Measurements from ENCODE around the gene SIPA1L3.
"Not testable (repeated sequence)": the region's sequence is repeated elsewhere in the genome, so short reads cannot be mapped to it uniquely, and the experiment has no call there.

Gene SIPA1L3

DNA sequence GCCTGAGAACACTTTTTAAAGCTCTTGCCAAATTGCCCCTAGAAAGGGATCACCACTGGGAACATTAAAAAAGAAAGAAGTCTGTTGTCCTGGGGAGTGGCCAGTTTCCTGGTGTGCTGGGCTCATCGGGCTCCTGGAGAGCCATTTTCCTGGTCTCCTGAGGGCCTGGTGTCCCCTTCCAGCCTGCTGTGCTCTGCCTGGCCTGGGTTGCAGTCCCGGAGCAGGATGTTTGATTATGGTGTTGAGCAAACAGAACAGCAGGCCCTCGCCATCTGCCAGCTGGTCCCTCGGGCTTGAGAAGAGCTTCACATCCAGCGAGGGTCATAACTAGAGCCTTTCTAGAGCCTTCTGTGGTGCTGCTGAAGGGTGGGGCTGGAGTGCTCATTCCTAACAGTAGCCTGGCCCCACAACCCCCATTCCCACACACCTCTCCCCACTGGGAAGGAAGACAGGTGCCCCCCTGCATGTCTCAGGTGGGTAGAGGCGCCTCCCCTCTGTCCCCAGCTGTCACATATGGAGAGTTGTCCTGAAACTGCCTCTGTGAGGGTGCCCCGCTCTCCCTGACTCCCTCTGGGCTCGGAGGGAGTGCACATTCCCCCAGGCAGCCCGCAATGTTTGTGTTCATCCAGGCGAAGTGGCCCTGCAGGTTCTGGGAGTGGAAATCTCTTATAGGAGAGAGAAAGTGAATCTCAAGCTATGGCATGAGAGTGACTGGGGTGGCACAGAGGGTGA is 151.1 kb downstream of the SIPA1L3 start:
- H3K4me3 ChIP-seq (ENCODE audit: low read length) = no peak overlapping the region

DNA sequence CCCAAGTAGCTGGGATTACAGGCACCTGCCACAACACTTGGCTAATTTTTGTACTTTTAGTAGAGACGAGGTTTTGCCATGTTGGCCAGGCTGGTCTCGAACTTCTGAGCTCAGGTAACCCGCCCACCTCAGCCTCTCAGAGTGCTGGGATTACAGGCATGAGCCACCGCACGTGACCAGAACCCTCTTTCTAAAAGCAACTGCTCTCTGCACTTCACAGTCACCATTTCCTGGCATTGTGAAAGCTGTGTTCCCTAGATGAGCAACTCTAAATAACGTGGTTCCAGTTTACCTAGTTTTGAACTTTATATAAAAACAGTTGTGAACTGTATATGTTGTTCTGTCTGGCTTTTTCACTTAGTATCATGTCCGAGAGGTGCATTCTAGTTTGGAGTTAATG is 152.9 kb downstream of the SIPA1L3 start:
- no peak overlapping the region for H3K9ac ChIP-seq (ENCODE audit: low read depth, low read length)
- no peaks in the 10 kb centered on the region for H3K9me3 ChIP-seq (ENCODE audit: insufficient read depth, low read depth, low read length)
- H3K4me3 ChIP-seq (ENCODE audit: low read length) = no peak overlapping the region
- H3K4me1 ChIP-seq (ENCODE audit: insufficient read depth, low read length) = peaks cover 15% of the 10 kb centered on the region; the same call in 1 of the 2 replicates
- no peaks in the 10 kb centered on the region for H3K36me3 ChIP-seq (ENCODE audit: insufficient read depth, low read depth, low read length)
- H3K27me3 ChIP-seq (ENCODE audit: insufficient read depth, low read length) = no peaks in the 10 kb centered on the region
- no peak overlapping the region for H3K27ac ChIP-seq (ENCODE audit: low read length)

More for the DNA sequence above, 151.1 kb downstream of the SIPA1L3 start:
- H3K27ac ChIP-seq (ENCODE audit: low read length) = no peak overlapping the region
- H3K9me3 ChIP-seq (ENCODE audit: insufficient read depth, low read depth, low read length) = no peaks in the 10 kb centered on the region
- no peaks in the 10 kb centered on the region for H3K27me3 ChIP-seq (ENCODE audit: insufficient read depth, low read length)
- H3K36me3 ChIP-seq (ENCODE audit: insufficient read depth, low read depth, low read length) = no peaks in the 10 kb centered on the region
- H3K9ac ChIP-seq (ENCODE audit: low read depth, low read length) = 0 out of 2 replicates have a peak overlapping the region, but pooled peaks have one; percentile 22
- H3K4me1 ChIP-seq (ENCODE audit: insufficient read depth, low read length) = peaks cover 20% of the 10 kb centered on the region; the same call in 1 of the 2 replicates

DNA sequence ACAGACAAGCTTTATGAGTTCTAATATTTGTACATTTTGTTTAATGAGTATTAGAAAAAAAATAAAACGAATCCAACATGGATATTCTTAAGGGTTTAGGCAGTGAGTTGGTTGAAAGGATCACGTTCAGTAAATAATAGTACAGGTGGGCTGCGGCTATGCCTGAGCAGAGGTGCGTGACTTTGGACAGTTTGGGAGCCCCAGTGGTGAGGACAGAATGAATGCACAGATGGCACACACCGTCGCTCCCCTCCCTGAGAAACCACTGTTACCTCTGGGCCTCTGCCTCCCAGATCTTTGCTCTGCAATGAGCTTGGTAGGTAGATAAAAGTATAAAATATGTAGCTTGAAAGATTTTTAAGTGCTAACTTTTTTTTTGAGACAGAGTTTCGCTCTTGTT is 153.3 kb downstream of the SIPA1L3 start:
- Histone ChIP-seq H3K9me3 (ENCODE audit: insufficient read depth, low read depth, low read length) (no peaks in the 10 kb centered on the region), H3K27ac (ENCODE audit: low read length) (no peak overlapping the region), H3K36me3 (ENCODE audit: insufficient read depth, low read depth, low read length) (no peaks in the 10 kb centered on the region), H3K27me3 (ENCODE audit: insufficient read depth, low read length) (no peaks in the 10 kb centered on the region), H3K9ac (ENCODE audit: low read depth, low read length) (no peak overlapping the region), H3K4me1 (ENCODE audit: insufficient read depth, low read length) (peaks cover 11% of the 10 kb centered on the region; the same call in 1 of the 2 replicates), H3K4me3 (ENCODE audit: low read length) (no peak overlapping the region)

DNA sequence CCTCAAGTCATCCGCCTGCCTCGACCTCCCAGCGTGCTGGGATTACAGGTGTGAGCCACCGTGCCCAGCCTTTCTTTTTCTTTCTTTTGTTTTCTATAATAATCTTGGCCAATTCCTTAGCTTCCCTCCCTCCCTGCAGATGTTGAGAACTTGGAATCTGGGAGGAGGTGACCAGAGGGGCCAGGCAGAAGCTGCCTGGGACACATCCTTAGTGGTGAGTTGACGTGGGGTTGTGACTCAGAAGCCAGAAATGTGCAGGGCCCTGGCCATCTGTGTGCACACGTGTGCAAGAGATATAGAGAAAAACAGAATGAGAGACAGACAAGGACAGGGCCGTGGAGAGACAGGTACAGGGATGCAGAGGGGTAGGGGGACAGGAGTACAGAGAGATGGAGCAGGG is 154.3 kb downstream of the SIPA1L3 start:
- Histone ChIP-seq H3K4me1 (ENCODE audit: insufficient read depth, low read length) (peaks cover 1% of the 10 kb centered on the region; the same call in 1 of the 2 replicates), H3K9ac (ENCODE audit: low read depth, low read length) (no peak overlapping the region), H3K27me3 (ENCODE audit: insufficient read depth, low read length) (no peaks in the 10 kb centered on the region), H3K9me3 (ENCODE audit: insufficient read depth, low read depth, low read length) (no peaks in the 10 kb centered on the region), H3K4me3 (ENCODE audit: low read length) (no peak overlapping the region), H3K36me3 (ENCODE audit: insufficient read depth, low read depth, low read length) (no peaks in the 10 kb centered on the region), H3K27ac (ENCODE audit: low read length) (no peak overlapping the region)

DNA sequence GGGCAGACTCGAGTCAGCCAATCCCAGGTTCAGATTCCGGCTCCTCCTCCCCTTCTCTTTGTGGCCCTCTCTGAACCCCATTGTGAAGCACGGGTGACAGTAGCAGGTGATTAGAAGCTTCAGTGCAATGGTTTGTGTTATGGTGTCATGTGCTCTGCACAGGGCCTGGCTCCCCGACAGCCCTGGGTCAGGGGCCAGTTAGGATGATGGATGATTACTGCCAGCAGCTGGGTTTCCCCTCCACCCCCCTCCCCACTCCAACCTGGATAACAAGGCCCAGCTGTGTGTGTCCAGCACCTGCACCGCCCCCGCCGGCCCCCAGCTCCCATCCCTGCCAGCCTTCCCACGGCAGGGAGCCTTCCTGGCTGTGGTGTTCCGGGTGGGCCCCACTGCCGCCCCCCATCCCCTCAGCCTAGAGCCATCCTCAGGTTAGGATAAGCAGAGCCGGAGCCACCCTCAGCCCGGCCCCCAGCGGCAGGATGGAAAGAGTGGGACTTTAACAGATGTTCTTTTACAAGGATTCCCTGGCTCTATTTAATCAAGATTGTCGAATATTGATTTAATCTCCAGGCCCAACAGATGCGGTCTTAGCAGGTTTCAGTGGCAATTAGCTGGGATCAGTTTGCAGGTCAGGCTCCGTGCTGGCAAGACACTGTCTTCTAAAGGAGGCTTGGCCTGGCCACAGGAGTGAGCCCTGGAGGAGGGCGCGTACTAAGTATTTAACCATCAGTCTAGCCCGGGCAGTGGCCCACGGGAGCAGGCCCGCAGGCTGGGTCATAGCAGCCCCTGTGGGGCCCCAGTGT is 156.2 kb downstream of the SIPA1L3 start:
- H3K4me1 ChIP-seq (ENCODE audit: insufficient read depth, low read length) = no peaks in the 10 kb centered on the region; the same call in 1 of the 2 replicates
- H3K9me3 ChIP-seq (ENCODE audit: insufficient read depth, low read depth, low read length) = no peaks in the 10 kb centered on the region
- no peak overlapping the region for H3K9ac ChIP-seq (ENCODE audit: low read depth, low read length)
- H3K4me3 ChIP-seq (ENCODE audit: low read length) = no peak overlapping the region
- no peaks in the 10 kb centered on the region for H3K27me3 ChIP-seq (ENCODE audit: insufficient read depth, low read length)
- H3K36me3 ChIP-seq (ENCODE audit: insufficient read depth, low read depth, low read length) = no peaks in the 10 kb centered on the region
- H3K27ac ChIP-seq (ENCODE audit: low read length) = no peak overlapping the region

DNA sequence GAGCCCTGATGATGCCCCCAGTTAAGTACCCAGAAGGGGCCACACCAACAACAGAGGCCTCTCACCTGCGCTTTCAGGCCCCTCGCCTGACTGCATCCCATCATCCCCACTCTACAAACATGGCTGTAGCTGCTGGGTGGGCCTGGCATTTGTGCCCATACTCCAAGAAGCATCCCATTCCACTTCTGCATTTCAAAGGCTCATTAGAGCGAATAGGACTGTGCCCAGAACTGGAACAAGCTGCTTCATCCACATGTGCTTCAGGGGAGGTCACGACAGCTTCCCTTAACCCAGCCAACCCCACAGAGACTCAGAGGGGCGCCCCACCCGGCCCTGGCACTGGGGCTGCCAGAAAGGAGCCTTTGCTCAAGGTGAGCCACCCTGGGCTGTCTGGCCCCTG is 156.9 kb downstream of the SIPA1L3 start:
- no peak overlapping the region for H3K27ac ChIP-seq (ENCODE audit: low read length)

DNA sequence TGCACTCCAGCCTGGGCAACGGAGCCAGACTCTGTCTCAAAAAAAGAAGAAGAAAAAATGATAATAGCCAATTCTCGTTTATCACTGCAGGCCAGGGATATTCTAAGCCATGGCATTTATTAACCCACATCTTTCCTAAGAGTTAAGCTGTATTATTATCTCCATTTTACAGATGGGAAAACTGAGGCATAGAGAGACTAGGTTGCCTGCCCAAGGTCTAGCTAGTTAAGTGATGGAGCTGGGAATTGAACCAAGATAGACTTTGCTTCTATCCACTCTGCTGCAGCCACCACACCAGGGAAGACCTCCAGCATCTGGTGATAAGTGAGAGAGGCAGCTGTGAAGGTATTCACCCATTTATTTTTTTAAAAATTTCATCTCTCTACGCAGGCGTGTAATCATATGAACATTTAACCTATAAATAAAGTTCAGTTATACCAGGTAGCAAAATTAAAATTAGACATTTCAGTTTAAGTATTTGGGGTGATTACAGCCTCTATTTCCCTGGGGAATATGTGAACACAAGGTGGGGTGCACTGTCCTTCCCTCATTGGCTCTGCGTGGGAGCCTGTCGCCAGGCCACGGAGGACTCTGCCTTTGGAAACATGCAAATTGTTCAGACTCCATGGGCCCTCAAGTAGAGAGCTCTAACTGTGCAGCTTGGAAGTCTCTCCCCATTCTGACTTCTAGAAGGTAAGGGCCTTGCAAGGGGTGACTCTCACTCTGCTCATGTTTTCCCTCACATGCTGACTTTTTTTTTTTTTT is 157.8 kb downstream of the SIPA1L3 start:
- no peak overlapping the region for H3K27ac ChIP-seq (ENCODE audit: low read length)
- H3K9me3 ChIP-seq (ENCODE audit: insufficient read depth, low read depth, low read length) = no peaks in the 10 kb centered on the region
- no peak overlapping the region for H3K4me3 ChIP-seq (ENCODE audit: low read length)
- H3K4me1 ChIP-seq (ENCODE audit: insufficient read depth, low read length) = no peaks in the 10 kb centered on the region; the same call in 1 of the 2 replicates
- H3K9ac ChIP-seq (ENCODE audit: low read depth, low read length) = no peak overlapping the region
- H3K27me3 ChIP-seq (ENCODE audit: insufficient read depth, low read length) = no peaks in the 10 kb centered on the region
- H3K36me3 ChIP-seq (ENCODE audit: insufficient read depth, low read depth, low read length) = no peaks in the 10 kb centered on the region

More for the DNA sequence above, 156.9 kb downstream of the SIPA1L3 start:
- no peaks in the 10 kb centered on the region for H3K9me3 ChIP-seq (ENCODE audit: insufficient read depth, low read depth, low read length)
- no peak overlapping the region for H3K4me3 ChIP-seq (ENCODE audit: low read length)
- H3K9ac ChIP-seq (ENCODE audit: low read depth, low read length) = no peak overlapping the region
- no peaks in the 10 kb centered on the region for H3K27me3 ChIP-seq (ENCODE audit: insufficient read depth, low read length)
- H3K4me1 ChIP-seq (ENCODE audit: insufficient read depth, low read length) = no peaks in the 10 kb centered on the region; the same call in 1 of the 2 replicates
- H3K36me3 ChIP-seq (ENCODE audit: insufficient read depth, low read depth, low read length) = no peaks in the 10 kb centered on the region

DNA sequence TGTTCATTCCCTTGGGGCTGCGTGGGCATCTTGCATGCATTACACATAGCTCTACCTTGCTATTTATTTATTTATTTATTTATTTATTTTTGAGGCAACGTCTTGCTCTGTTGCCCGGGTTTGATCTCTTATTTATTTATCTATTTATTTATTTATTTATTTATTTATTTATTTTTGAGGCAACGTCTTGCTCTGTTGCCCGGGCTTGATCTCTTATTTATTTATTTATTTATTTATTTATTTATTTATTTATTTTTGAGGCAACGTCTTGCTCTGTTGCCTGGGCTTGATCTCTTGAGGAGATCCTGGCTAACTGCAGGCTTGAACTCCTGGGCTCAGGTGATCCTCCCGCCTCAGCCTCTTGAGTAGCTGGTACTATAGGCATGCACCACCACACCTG is 158.8 kb downstream of the SIPA1L3 start:
- not testable (repeated sequence) for H3K36me3 ChIP-seq (ENCODE audit: insufficient read depth, low read depth, low read length); H3K4me3 ChIP-seq (ENCODE audit: low read length); H3K27me3 ChIP-seq (ENCODE audit: insufficient read depth, low read length); H3K9ac ChIP-seq (ENCODE audit: low read depth, low read length); H3K9me3 ChIP-seq (ENCODE audit: insufficient read depth, low read depth, low read length); H3K4me1 ChIP-seq (ENCODE audit: insufficient read depth, low read length); H3K27ac ChIP-seq (ENCODE audit: low read length)

DNA sequence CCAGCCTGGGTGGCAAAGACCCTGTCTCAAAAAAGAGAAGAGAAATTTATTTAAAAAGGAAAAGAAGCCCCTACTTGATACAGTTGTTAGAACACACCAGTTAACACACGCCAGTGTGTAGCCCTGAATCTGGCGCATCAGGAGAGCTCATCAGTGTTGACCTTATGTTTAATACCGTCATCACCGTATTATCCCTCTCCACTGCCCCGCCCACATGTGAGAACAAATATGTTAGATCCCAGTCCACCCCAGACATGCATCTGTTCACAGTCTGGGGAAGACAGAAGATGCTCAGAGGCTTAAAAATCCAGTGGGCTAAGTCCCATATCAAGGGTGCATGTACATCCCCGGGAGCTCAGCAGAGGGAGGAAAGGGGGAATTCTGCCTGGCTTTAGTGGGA is 161.8 kb downstream of the SIPA1L3 start:
- H3K4me3 ChIP-seq (ENCODE audit: low read length) = no peak overlapping the region
- no peaks in the 10 kb centered on the region for H3K27me3 ChIP-seq (ENCODE audit: insufficient read depth, low read length)
- H3K4me1 ChIP-seq (ENCODE audit: insufficient read depth, low read length) = no peaks in the 10 kb centered on the region
- no peaks in the 10 kb centered on the region for H3K9me3 ChIP-seq (ENCODE audit: insufficient read depth, low read depth, low read length)
- H3K36me3 ChIP-seq (ENCODE audit: insufficient read depth, low read depth, low read length) = no peaks in the 10 kb centered on the region
- no peak overlapping the region for H3K27ac ChIP-seq (ENCODE audit: low read length)
- H3K9ac ChIP-seq (ENCODE audit: low read depth, low read length) = no peak overlapping the region

DNA sequence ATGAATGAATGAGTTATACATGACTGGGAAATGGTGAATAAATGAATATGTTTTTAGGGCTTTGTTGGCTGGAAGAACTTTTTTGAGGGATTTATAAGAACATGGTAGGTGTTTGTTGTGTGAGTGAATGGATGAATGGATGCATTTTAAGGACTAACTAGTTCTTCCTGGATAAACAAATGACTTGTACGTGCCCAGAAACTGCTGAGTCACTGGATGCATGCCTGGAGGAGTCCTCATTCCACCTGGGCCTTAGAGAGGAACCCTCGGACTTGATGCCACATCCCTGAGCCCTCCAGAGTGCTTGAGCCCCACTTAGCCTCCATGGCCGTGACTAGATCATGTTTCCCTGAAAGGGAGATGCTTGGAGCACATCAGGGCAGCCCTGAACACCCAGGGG is 163.6 kb downstream of the SIPA1L3 start:
- H3K9ac ChIP-seq (ENCODE audit: low read depth, low read length) = no peak overlapping the region

DNA sequence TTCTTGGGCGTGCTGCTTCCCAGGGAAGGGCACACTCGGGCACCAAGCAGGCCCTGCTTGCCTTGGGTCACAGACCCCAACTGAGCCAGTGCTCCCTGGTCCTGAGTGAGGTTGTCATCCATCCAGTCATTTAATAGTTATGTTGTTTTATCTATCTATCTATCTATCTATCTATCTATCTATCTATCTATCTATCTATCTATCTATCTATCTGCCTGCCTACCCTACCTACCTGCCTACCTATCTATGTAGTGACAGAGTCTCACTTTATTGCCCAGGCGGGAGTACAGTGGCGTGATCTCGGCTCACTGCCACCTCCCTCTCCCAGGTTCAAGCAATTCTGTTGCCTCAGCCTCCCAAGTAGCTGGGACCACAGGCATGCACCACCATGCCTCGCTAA is 164.0 kb downstream of the SIPA1L3 start:
- H3K27me3 ChIP-seq (ENCODE audit: insufficient read depth, low read length); H3K4me3 ChIP-seq (ENCODE audit: low read length); H3K9me3 ChIP-seq (ENCODE audit: insufficient read depth, low read depth, low read length); H3K4me1 ChIP-seq (ENCODE audit: insufficient read depth, low read length); H3K9ac ChIP-seq (ENCODE audit: low read depth, low read length); H3K27ac ChIP-seq (ENCODE audit: low read length); H3K36me3 ChIP-seq (ENCODE audit: insufficient read depth, low read depth, low read length): not testable (repeated sequence)

More for the DNA sequence above, 163.6 kb downstream of the SIPA1L3 start:
- Histone ChIP-seq H3K4me1 (ENCODE audit: insufficient read depth, low read length) (no peaks in the 10 kb centered on the region), H3K9me3 (ENCODE audit: insufficient read depth, low read depth, low read length) (no peaks in the 10 kb centered on the region), H3K27me3 (ENCODE audit: insufficient read depth, low read length) (no peaks in the 10 kb centered on the region), H3K27ac (ENCODE audit: low read length) (no peak overlapping the region), H3K36me3 (ENCODE audit: insufficient read depth, low read depth, low read length) (no peaks in the 10 kb centered on the region), H3K4me3 (ENCODE audit: low read length) (no peak overlapping the region)

Data from iPS-20b (cell line).